ENCODE results near the gene NCOA3.
A peak's percentile ranks its signal among the peaks of the same experiment; 100 is the strongest.
"Not testable (repeated sequence)": the region's sequence is repeated elsewhere in the genome, so short reads cannot be mapped to it uniquely, and the experiment has no call there.

The NCOA3 gene

GRCh38 chr20:47506335-47506734, 4.6 kb downstream of the NCOA3 start:
- H3K9ac ChIP-seq (ENCODE audit: low read length) = no peak overlapping the region
- H3K27me3 ChIP-seq (replicated peaks; ENCODE audit: control insufficient read depth, insufficient read depth, low read length) = no peaks in the 10 kb centered on the region
- DNase-seq (ENCODE audit: low read depth) = no peak
- H3K4me3 ChIP-seq (ENCODE audit: low read length) = no peak overlapping the region
- H3K36me3 ChIP-seq (ENCODE audit: control insufficient read depth, insufficient read depth, low read length, severe bottlenecking) = no peaks in the 10 kb centered on the region
- H3K9me3 ChIP-seq (ENCODE audit: control insufficient read depth, low read length) = no peaks in the 10 kb centered on the region
- peaks cover 18% of the 10 kb centered on the region for H3K4me1 ChIP-seq (ENCODE audit: control insufficient read depth, insufficient read depth, low read length)

GRCh38 chr20:47506850-47507249, 5.2 kb downstream of the NCOA3 start:
- H3K4me3 ChIP-seq (ENCODE audit: low read length) = no peak overlapping the region
- no peaks in the 10 kb centered on the region for H3K9me3 ChIP-seq (ENCODE audit: control insufficient read depth, low read length)
- H3K9ac ChIP-seq (ENCODE audit: low read length) = no peak overlapping the region
- H3K36me3 ChIP-seq (ENCODE audit: control insufficient read depth, insufficient read depth, low read length, severe bottlenecking) = no peaks in the 10 kb centered on the region
- no peaks in the 10 kb centered on the region for H3K27me3 ChIP-seq (replicated peaks; ENCODE audit: control insufficient read depth, insufficient read depth, low read length)
- peaks cover 16% of the 10 kb centered on the region for H3K4me1 ChIP-seq (ENCODE audit: control insufficient read depth, insufficient read depth, low read length)
- no peak for DNase-seq (ENCODE audit: low read depth)

- H3K36me3 ChIP-seq (ENCODE audit: control insufficient read depth, insufficient read depth, low read length, severe bottlenecking); DNase-seq (ENCODE audit: low read depth); H3K4me3 ChIP-seq (ENCODE audit: low read length); H3K9ac ChIP-seq (ENCODE audit: low read length); H3K27me3 ChIP-seq (replicated peaks; ENCODE audit: control insufficient read depth, insufficient read depth, low read length); H3K9me3 ChIP-seq (ENCODE audit: control insufficient read depth, low read length): not testable (repeated sequence)
- H3K4me1 ChIP-seq (ENCODE audit: control insufficient read depth, insufficient read depth, low read length) = peaks cover 16% of the 10 kb centered on the region
Observed at GRCh38 chr20:47507275-47507981, 5.7 kb downstream of the NCOA3 start.

- H3K36me3 ChIP-seq (ENCODE audit: control insufficient read depth, insufficient read depth, low read length, severe bottlenecking) = no peaks in the 10 kb centered on the region
- no peaks in the 10 kb centered on the region for H3K9me3 ChIP-seq (ENCODE audit: control insufficient read depth, low read length)
- H3K27me3 ChIP-seq (replicated peaks; ENCODE audit: control insufficient read depth, insufficient read depth, low read length) = no peaks in the 10 kb centered on the region
- no peak overlapping the region for H3K9ac ChIP-seq (ENCODE audit: low read length)
- no peak overlapping the region for H3K4me3 ChIP-seq (ENCODE audit: low read length)
- H3K4me1 ChIP-seq (ENCODE audit: control insufficient read depth, insufficient read depth, low read length) = peaks cover 10% of the 10 kb centered on the region
- DNase-seq (ENCODE audit: low read depth) = no peak
Observed at GRCh38 chr20:47508278-47508677, 6.6 kb downstream of the NCOA3 start.

- no peak for DNase-seq (ENCODE audit: low read depth)
- no peaks in the 10 kb centered on the region for H3K27me3 ChIP-seq (replicated peaks; ENCODE audit: control insufficient read depth, insufficient read depth, low read length)
- H3K9ac ChIP-seq (ENCODE audit: low read length) = no peak overlapping the region
- H3K4me1 ChIP-seq (ENCODE audit: control insufficient read depth, insufficient read depth, low read length) = peaks cover under 1% of the 10 kb centered on the region
- H3K9me3 ChIP-seq (ENCODE audit: control insufficient read depth, low read length) = no peaks in the 10 kb centered on the region
- no peaks in the 10 kb centered on the region for H3K36me3 ChIP-seq (ENCODE audit: control insufficient read depth, insufficient read depth, low read length, severe bottlenecking)
- no peak overlapping the region for H3K4me3 ChIP-seq (ENCODE audit: low read length)
Observed at GRCh38 chr20:47509104-47509661, 7.5 kb downstream of the NCOA3 start.

- no peaks in the 10 kb centered on the region for H3K36me3 ChIP-seq (ENCODE audit: control insufficient read depth, insufficient read depth, low read length, severe bottlenecking)
- no peak for DNase-seq (ENCODE audit: low read depth)
- no peak overlapping the region for H3K4me3 ChIP-seq (ENCODE audit: low read length)
- no peaks in the 10 kb centered on the region for H3K27me3 ChIP-seq (replicated peaks; ENCODE audit: control insufficient read depth, insufficient read depth, low read length)
- no peak overlapping the region for H3K9ac ChIP-seq (ENCODE audit: low read length)
- H3K4me1 ChIP-seq (ENCODE audit: control insufficient read depth, insufficient read depth, low read length) = no peaks in the 10 kb centered on the region
- H3K9me3 ChIP-seq (ENCODE audit: control insufficient read depth, low read length) = no peaks in the 10 kb centered on the region
Observed at GRCh38 chr20:47509685-47510084, 8.0 kb downstream of the NCOA3 start.

- Histone ChIP-seq H3K9ac (ENCODE audit: low read length) (no peak overlapping the region), H3K36me3 (ENCODE audit: control insufficient read depth, insufficient read depth, low read length, severe bottlenecking) (peaks cover 5% of the 10 kb centered on the region), H3K9me3 (ENCODE audit: control insufficient read depth, low read length) (no peaks in the 10 kb centered on the region), H3K4me3 (ENCODE audit: low read length) (no peak overlapping the region), H3K4me1 (ENCODE audit: control insufficient read depth, insufficient read depth, low read length) (no peaks in the 10 kb centered on the region), H3K27me3 (replicated peaks; ENCODE audit: control insufficient read depth, insufficient read depth, low read length) (no peaks in the 10 kb centered on the region)
- DNase-seq (ENCODE audit: low read depth) = no peak
Observed at GRCh38 chr20:47515843-47516242, 14.2 kb downstream of the NCOA3 start.

- H3K9me3 ChIP-seq (ENCODE audit: control insufficient read depth, low read length) = peaks cover 6% of the 10 kb centered on the region
- H3K4me3 ChIP-seq (ENCODE audit: low read length) = no peak overlapping the region
- no peaks in the 10 kb centered on the region for H3K27me3 ChIP-seq (replicated peaks; ENCODE audit: control insufficient read depth, insufficient read depth, low read length)
- peaks cover 3% of the 10 kb centered on the region for H3K4me1 ChIP-seq (ENCODE audit: control insufficient read depth, insufficient read depth, low read length)
- DNase-seq (ENCODE audit: low read depth) = no peak
- peaks cover 15% of the 10 kb centered on the region for H3K36me3 ChIP-seq (ENCODE audit: control insufficient read depth, insufficient read depth, low read length, severe bottlenecking)
- H3K9ac ChIP-seq (ENCODE audit: low read length) = no peak overlapping the region
Observed at GRCh38 chr20:47521059-47521808, 19.5 kb downstream of the NCOA3 start.

GRCh38 chr20:47524015-47524784, 22.5 kb downstream of the NCOA3 start:
- DNase-seq (ENCODE audit: low read depth) = no peak

GRCh38 chr20:47527004-47527800, 25.5 kb downstream of the NCOA3 start:
- Histone ChIP-seq H3K9me3 (ENCODE audit: control insufficient read depth, low read length) (no peaks in the 10 kb centered on the region), H3K36me3 (ENCODE audit: control insufficient read depth, insufficient read depth, low read length, severe bottlenecking) (no peaks in the 10 kb centered on the region), H3K27me3 (replicated peaks; ENCODE audit: control insufficient read depth, insufficient read depth, low read length) (no peaks in the 10 kb centered on the region), H3K4me3 (ENCODE audit: low read length) (no peak overlapping the region), H3K4me1 (ENCODE audit: control insufficient read depth, insufficient read depth, low read length) (peaks cover 14% of the 10 kb centered on the region), H3K9ac (ENCODE audit: low read length) (no peak overlapping the region)
- DNase-seq (ENCODE audit: low read depth) = no peak

More at GRCh38 chr20:47524015-47524784, 22.5 kb downstream of the NCOA3 start:
- H3K36me3 ChIP-seq (ENCODE audit: control insufficient read depth, insufficient read depth, low read length, severe bottlenecking) = peaks cover 15% of the 10 kb centered on the region
- H3K4me3 ChIP-seq (ENCODE audit: low read length) = peak overlapping the region; percentile 14
- peaks cover 6% of the 10 kb centered on the region for H3K9me3 ChIP-seq (ENCODE audit: control insufficient read depth, low read length)
- H3K9ac ChIP-seq (ENCODE audit: low read length) = peak overlapping the region; percentile 7
- H3K4me1 ChIP-seq (ENCODE audit: control insufficient read depth, insufficient read depth, low read length) = peaks cover 3% of the 10 kb centered on the region
- H3K27me3 ChIP-seq (replicated peaks; ENCODE audit: control insufficient read depth, insufficient read depth, low read length) = no peaks in the 10 kb centered on the region

All from adipocyte (in vitro differentiated cells).